Right lobe of liver (tissue), 6 donors: ENCODE data around the gene GRIN3A. TPM values are rescaled to one million over a fixed set of nuclear protein-coding genes. Genes with fewer than 3 reads are reported as not detected.

Experiments
- ATAC-seq, 4 donors: fragments of 200-7000 bp; cut with Tn5 transposase; one replicate each; pipeline ENCODE4 v1.9.1; 2020; ENCODE audit warnings: mild to moderate bottlenecking in 4 of 4, moderate library complexity in 4 of 4
- DNase-seq, 3 donors: peaks; one replicate each; pipeline ENCODE4 v3.0.0-alpha.2; 2020
- H3K27ac ChIP-seq, 3 donors: fragments of 200-600 bp; one replicate each; pipeline ENCODE4 v1.8.0; 2022
- H3K27me3 ChIP-seq, 2 donors: fragments of 200-600 bp; one replicate each; pipeline ENCODE4 v1.8.0; 2022
- H3K36me3 ChIP-seq, 4 donors: fragments of 200-600 bp; sonication (generic) in 1 of 4; one replicate each; pipeline versions ENCODE4 v1.5.1 to v1.8.0; 2017 to 2022; ENCODE audit warnings: control low read depth in 1 of 4
- H3K4me1 ChIP-seq, 4 donors: fragments of 200-600 bp; sonication (generic) in 1 of 4; one replicate each; pipeline versions ENCODE4 v1.5.1 to v1.8.0; 2017 to 2022; ENCODE audit warnings: control low read depth in 1 of 4
- H3K4me3 ChIP-seq, 3 donors: fragments of 200-600 bp; one replicate each; pipeline ENCODE4 v1.8.0; 2022
- H3K9me3 ChIP-seq, 4 donors: fragments of 200-600 bp; sonication (generic) in 1 of 4; one replicate each; pipeline versions ENCODE4 v1.5.1 to v1.8.0; 2017 to 2022; ENCODE audit warnings: control low read depth in 1 of 4
- CTCF ChIP-seq, 4 donors: fragments of 200-600 bp in 3 of 4; fragments of 450-650 bp in 1 of 4; IDR thresholded peaks; one replicate each; pipeline versions ENCODE4 v1.5.1 to v1.8.0; 2016 to 2022; ENCODE audit warnings: antibody characterized with exemption in 4 of 4, mild to moderate bottlenecking in 2 of 4
- POLR2A ChIP-seq: fragments of 450-650 bp; IDR thresholded peaks from one replicate; pipeline ENCODE4 v1.6.1; 2017; ENCODE audit warnings: antibody characterized with exemption, mild to moderate bottlenecking
- WGBS: methylation state at CpG from one replicate; pipeline ENCODE4 v1.1.6; 2018; ENCODE audit warnings: low coverage, low lambda C conversion rate; ENCODE audit not compliant: insufficient coverage; ENCODE audit errors: missing lambda C conversion rate; 5-methylcytosine and 5-hydroxymethylcytosine counted together
- intact Hi-C, 2 donors: fragments of 100-400 bp; cut with DNase I; formaldehyde crosslinking; loops; one replicate each; pipeline versions ENCODE4 v1.11.2 to v1.14.1; 2022
- total RNA-seq, 6 experiments: library from RNA; depleted of rRNA in 2 of 6; stranded (reverse); fragments of >200 nt in 2 of 6; fragmentation: NEBNext Ultra II Directional in 3 of 6; extraction: Animal tissue kit (Norgen Biotek cat#: 25700) in 3 of 6; gene quantifications; one replicate each; pipeline versions ENCODE4 v1.1.0 to v1.2.4, GENCODE V29; 2016 to 2023
- donor health status: DM: no; HTN: yes; CAD: no.
- donor health status: DM: no; HTN: no; CAD: no.
- donor health status: DM: no; HTN: no; CAD: no.
- donor health status: DM: no; HTN: yes; CAD: no.
- donor health status: DM: no; HTN: yes; CAD: no.

Gene GRIN3A
- total RNA-seq, 6 experiments from 2014 or later, result 0.05 to 0.44 (median 0.09) TPM; not detected in 1

GRCh38 chr9:101758304-101758930, 20.0 kb upstream of the GRIN3A start:
- Histone ChIP-seq H3K9me3 (no peaks in the 10 kb centered on the region), H3K4me3 (no peak overlapping the region), H3K36me3 (no peaks in the 10 kb centered on the region), H3K27me3 (no peaks in the 10 kb centered on the region), H3K27ac (no peak overlapping the region), H3K4me1 (no peaks in the 10 kb centered on the region)
- no peak for TF ChIP-seq CTCF (IDR thresholded peaks at IDR 0.05)
- no peak for TF ChIP-seq POLR2A
- WGBS, result 19% methylated on average over 2 of the region's 2 CpGs
- ATAC-seq, result peak in 2 of 4 donors; percentile 50 to 58
- intact Hi-C loops, result no loop called here
- no peak for DNase-seq

DNA sequence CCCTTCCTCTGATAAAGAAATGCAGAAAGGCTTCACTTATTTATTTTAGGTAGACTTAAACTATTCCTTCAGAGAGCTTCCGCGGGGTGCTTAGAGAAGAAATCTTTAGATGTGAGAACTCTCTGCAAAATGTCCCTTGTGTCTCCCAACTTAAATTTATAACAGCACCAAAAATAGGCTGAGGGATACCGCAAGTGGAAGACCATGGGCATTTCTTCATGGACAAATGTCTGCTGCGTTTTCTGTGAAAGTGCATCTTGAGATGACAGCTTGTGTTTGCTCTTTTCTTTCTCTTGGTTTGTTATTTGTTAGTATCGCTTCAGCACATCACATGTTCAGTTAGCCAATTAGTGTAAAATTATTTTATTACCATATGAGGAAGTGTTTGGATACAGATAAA, 15.3 kb upstream of the GRIN3A start:
- no peak for TF ChIP-seq CTCF (IDR thresholded peaks at IDR 0.05)
- DNase-seq (no peak), ATAC-seq (no peak)
- Histone ChIP-seq H3K36me3 (no peaks in the 10 kb centered on the region), H3K9me3 (no peaks in the 10 kb centered on the region), H3K4me3 (no peak overlapping the region), H3K27ac (no peak overlapping the region), H3K4me1 (no peaks in the 10 kb centered on the region), H3K27me3 (no peaks in the 10 kb centered on the region)
- intact Hi-C loops, result no loop called here
- WGBS, result 93% methylated on average over 5 of the region's 5 CpGs

DNA sequence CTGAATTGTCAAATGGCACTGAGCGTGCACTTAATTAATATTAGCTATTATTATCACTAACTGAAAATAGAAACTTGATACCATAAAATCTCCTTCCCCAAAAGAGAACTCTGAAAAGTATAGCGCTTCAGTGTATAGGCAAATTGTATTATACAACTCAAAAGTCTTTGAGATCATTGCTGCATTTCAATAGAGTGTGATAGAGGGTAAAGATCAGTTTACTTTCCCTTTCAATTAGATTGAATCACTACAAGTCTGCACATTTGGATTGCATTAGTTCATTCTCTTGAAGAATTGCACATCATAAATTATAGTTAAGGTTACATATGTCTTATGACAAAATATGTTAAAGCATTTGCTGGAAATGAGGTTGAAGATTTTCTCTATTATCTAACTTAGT, 13.4 kb upstream of the GRIN3A start:
- TF ChIP-seq CTCF (IDR thresholded peaks at IDR 0.05) (no peak), POLR2A (no peak)
- H3K4me3 ChIP-seq, result no peak overlapping the region
- H3K4me1 ChIP-seq, result no peaks in the 10 kb centered on the region
- H3K27me3 ChIP-seq, result no peaks in the 10 kb centered on the region
- intact Hi-C loops, result no loop called here
- DNase-seq (no peak), ATAC-seq (peak in 3 of 4 donors; percentile 39 to 60 (median 54))
- no peaks in the 10 kb centered on the region for H3K36me3 ChIP-seq
- no peaks in the 10 kb centered on the region for H3K9me3 ChIP-seq
- 85% methylated on average over 2 of the region's 2 CpGs for WGBS
- no peak overlapping the region for H3K27ac ChIP-seq

GRCh38 chr9:101739311-101739710, 864 bp upstream of the GRIN3A start:
- ATAC-seq (no peak), DNase-seq (no peak)
- H3K9me3 ChIP-seq, result no peaks in the 10 kb centered on the region
- no peak overlapping the region for H3K4me3 ChIP-seq
- no peak for TF ChIP-seq POLR2A
- H3K27ac ChIP-seq, result no peak overlapping the region
- peaks cover 0 to 9% (median 4%) of the 10 kb centered on the region in 4 donors for H3K4me1 ChIP-seq
- no peaks in the 10 kb centered on the region for H3K36me3 ChIP-seq
- H3K27me3 ChIP-seq, result no peaks in the 10 kb centered on the region
- intact Hi-C loops, result no loop called here
- 17% methylated on average over 2 of the region's 2 CpGs for WGBS

DNA sequence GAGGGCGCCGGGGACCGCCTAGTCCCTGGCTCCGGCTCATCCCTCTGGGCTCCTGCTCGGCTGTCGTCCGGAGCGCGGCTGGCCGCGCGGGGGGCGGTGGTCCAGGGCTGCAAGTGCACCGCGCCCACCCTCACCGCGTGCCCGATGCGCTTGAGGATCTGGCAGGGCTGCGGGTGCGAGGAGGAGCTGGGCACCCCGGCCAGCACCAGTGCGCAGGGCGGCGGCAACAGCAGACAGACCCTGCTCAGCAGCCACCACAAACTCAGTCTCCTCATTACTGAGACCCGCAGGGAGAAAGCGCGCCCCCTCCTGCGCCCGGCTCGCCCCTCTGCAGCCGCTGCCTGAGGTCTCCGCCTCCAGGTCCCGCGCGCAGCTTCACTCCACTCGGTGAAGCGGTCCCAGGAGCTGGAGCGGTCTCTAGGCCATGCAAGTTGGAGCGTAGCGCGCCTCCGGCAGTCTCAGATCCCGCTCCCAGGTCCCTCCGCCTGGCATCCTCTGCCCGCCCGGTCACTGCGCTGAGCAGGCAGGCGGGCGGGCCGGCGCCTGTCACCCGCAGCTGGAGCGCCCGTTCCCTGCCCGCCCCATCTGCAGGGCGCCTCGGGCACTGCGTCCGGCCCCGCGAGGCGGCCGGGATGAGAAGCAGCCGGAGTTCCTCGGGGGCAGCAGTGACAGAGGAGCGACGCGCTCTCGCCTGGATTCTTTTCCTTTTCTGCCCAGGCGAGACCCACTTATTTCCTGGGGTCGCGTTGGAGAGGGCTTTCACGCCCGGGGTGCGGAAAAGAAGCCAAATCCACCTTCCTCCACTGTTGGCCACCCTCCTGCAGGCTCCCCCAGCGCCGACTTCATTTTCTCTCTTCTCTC, 512 bp downstream of the GRIN3A start:
- Histone ChIP-seq H3K27me3 (no peaks in the 10 kb centered on the region), H3K4me1 (peaks cover 0 to 9% (median 4%) of the 10 kb centered on the region in 4 donors), H3K27ac (no peak overlapping the region), H3K36me3 (no peaks in the 10 kb centered on the region), H3K9me3 (no peaks in the 10 kb centered on the region), H3K4me3 (peak overlapping the region; percentile 47 to 65 (median 61))
- intact Hi-C loops, result no loop called here
- TF ChIP-seq POLR2A, result no peak
- peak; percentile 29 to 45 (median 34) for TF ChIP-seq CTCF (IDR thresholded peaks at IDR 0.05)
- ATAC-seq (peak; percentile 97 to 98 (median 97)), DNase-seq (peak; percentile 56 to 64 (median 60))
- WGBS, result 0% methylated on average over 2 of the region's 78 CpGs
